ENCODE data around the gene TBC1D3D.
"Not testable (repeated sequence)": the region's sequence is repeated elsewhere in the genome, so short reads cannot be mapped to it uniquely, and the experiment has no call there.

TBC1D3D gene
- 0 to 0.19 (median 0) reads per million in 3 donors for total RNA-seq

DNA sequence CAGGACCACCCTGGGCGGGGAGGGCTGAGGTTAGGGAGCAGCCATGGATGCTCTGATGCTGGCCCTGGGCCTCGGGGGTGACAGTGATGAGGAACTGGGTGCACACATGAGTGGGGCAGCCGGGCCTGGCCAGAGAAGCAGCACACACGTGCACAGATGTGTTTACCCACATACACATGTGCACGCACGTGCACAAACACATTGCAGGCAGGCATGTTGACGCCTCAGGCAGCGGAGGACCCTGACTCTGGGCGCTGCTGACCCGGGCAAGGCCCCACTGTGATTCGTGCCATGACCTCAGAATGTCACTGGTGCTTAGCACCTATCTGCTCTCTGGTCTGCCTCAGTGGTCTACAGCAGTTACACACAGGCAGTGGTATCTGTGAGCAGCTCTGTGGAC, at the start of gene TBC1D3D:
Gene TBC1D3D (plus strand): TSS at position 301 of the 400 bp plus-strand sequence. CDS start 1,585 bp downstream, outside the sequence.
- H3K4me3 ChIP-seq (ENCODE audit: insufficient read depth, low read depth, low read length, poor library complexity, severe bottlenecking); DNase-seq: not testable (repeated sequence)

DNA sequence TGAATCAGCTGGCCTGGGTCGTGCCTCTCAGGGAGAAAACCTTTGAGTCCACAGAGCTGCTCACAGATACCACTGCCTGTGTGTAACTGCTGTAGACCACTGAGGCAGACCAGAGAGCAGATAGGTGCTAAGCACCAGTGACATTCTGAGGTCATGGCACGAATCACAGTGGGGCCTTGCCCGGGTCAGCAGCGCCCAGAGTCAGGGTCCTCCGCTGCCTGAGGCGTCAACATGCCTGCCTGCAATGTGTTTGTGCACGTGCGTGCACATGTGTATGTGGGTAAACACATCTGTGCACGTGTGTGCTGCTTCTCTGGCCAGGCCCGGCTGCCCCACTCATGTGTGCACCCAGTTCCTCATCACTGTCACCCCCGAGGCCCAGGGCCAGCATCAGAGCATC, 14.8 kb upstream of the TBC1D3D start, which contains the start of gene TBC1D3L:
Gene TBC1D3L (minus strand): TSS at position 101 of the 400 bp plus-strand sequence. CDS start 1,540 bp downstream, outside the sequence.
- not testable (repeated sequence) for H3K27me3 ChIP-seq (replicated peaks; ENCODE audit: control insufficient read depth, insufficient read depth, low read length, poor library complexity, severe bottlenecking); H3K4me3 ChIP-seq (ENCODE audit: insufficient read depth, low read depth, low read length, poor library complexity, severe bottlenecking); DNase-seq; H3K36me3 ChIP-seq (ENCODE audit: control insufficient read depth, insufficient read depth, low read length); H3K4me1 ChIP-seq (ENCODE audit: control insufficient read depth, insufficient read depth, low read length, poor library complexity, severe bottlenecking); H3K27ac ChIP-seq (ENCODE audit: insufficient read depth, low read length, poor library complexity, severe bottlenecking); H3K9me3 ChIP-seq (ENCODE audit: control insufficient read depth, low read length)

More for the DNA sequence above, at the start of gene TBC1D3D:
- not testable (repeated sequence) for H3K4me1 ChIP-seq (ENCODE audit: control insufficient read depth, insufficient read depth, low read length, poor library complexity, severe bottlenecking); H3K27me3 ChIP-seq (replicated peaks; ENCODE audit: control insufficient read depth, insufficient read depth, low read length, poor library complexity, severe bottlenecking); H3K9me3 ChIP-seq (ENCODE audit: control insufficient read depth, low read length); H3K36me3 ChIP-seq (ENCODE audit: control insufficient read depth, insufficient read depth, low read length); H3K27ac ChIP-seq (ENCODE audit: insufficient read depth, low read length, poor library complexity, severe bottlenecking)

All from effector memory CD4-positive, alpha-beta T cell (primary cell).